ENCODE data around the gene VASN.

VASN gene

GRCh38 chr16:4376893-4377572 lies 5.4 kb downstream of the VASN start:
- H4K8ac ChIP-seq (ENCODE audit: low read depth, low read length) = no peak overlapping the region
- H3K4me1 ChIP-seq (ENCODE audit: control insufficient read depth in 2 of 2, insufficient read depth in 1 of 2, low read depth in 1 of 2, low read length in 2 of 2) = peaks cover 44 to 51% of the 10 kb centered on the region in 2 donors
- no peak overlapping the region for H4K91ac ChIP-seq (ENCODE audit: low read depth, low read length, poor library complexity)
- H3K27ac ChIP-seq (replicated peaks; ENCODE audit: low read length) = no peak overlapping the region
- H3K14ac ChIP-seq (ENCODE audit: low read length) = no peak overlapping the region
- no peak overlapping the region for H2BK15ac ChIP-seq (ENCODE audit: low read length)
- peak overlapping the region in 1 of 2 donors; percentile 28 for H3K4me3 ChIP-seq (ENCODE audit: low read length in 2 of 2)
- no peaks in the 10 kb centered on the region for H3K27me3 ChIP-seq (ENCODE audit: control insufficient read depth in 3 of 3, insufficient read depth in 3 of 3, low read depth in 1 of 3, low read length in 3 of 3)
- H2AFZ ChIP-seq (ENCODE audit: low read length) = no peak overlapping the region
- H3K9me3 ChIP-seq (replicated peaks in 1 of 2; ENCODE audit: control insufficient read depth in 2 of 2, insufficient read depth in 1 of 2, low read depth in 1 of 2, low read length in 2 of 2) = no peaks in the 10 kb centered on the region
- no peak overlapping the region for H3K4me2 ChIP-seq (ENCODE audit: insufficient read depth, low read length, poor library complexity, severe bottlenecking)
- H2AK5ac ChIP-seq (ENCODE audit: low read depth, low read length) = peak overlapping the region; percentile 96
- no peak overlapping the region for H3K4ac ChIP-seq (ENCODE audit: low read length)
- no peak overlapping the region for H2BK120ac ChIP-seq (ENCODE audit: low read depth, low read length)
- H3K36me3 ChIP-seq (replicated peaks in 1 of 2; ENCODE audit: control insufficient read depth in 2 of 2, insufficient read depth in 2 of 2, low read length in 2 of 2) = peaks cover 0 to 9% of the 10 kb centered on the region in 2 donors
- no peak overlapping the region for H3K9ac ChIP-seq (ENCODE audit: low read depth, low read length, poor library complexity)
- no peak overlapping the region for H3K18ac ChIP-seq (ENCODE audit: low read length)
- H3K23ac ChIP-seq (ENCODE audit: low read depth, low read length, poor library complexity) = no peak overlapping the region
- no peak for DNase-seq (ENCODE audit: low spot score)
- H3K79me1 ChIP-seq (ENCODE audit: low read depth, low read length) = peaks cover 10% of the 10 kb centered on the region
- H2BK12ac ChIP-seq (ENCODE audit: low read length) = no peak overlapping the region
- no CpG with 5 or more reads among the region's 27 CpGs for WGBS, 2 donors (ENCODE audit: extremely low coverage in 2 of 2, insufficient read length in 2 of 2, insufficient replicate concordance in 1 of 2)
- no peak overlapping the region for H2BK5ac ChIP-seq (ENCODE audit: low read length)

- no peak overlapping the region for H3K9ac ChIP-seq (ENCODE audit: low read depth, low read length, poor library complexity)
- no peak overlapping the region for H2AK5ac ChIP-seq (ENCODE audit: low read depth, low read length)
- no peak overlapping the region for H3K27ac ChIP-seq (replicated peaks; ENCODE audit: low read length)
- no peak overlapping the region for H3K18ac ChIP-seq (ENCODE audit: low read length)
- H4K91ac ChIP-seq (ENCODE audit: low read depth, low read length, poor library complexity) = no peak overlapping the region
- DNase-seq (ENCODE audit: low spot score) = no peak
- H3K27me3 ChIP-seq (ENCODE audit: control insufficient read depth in 3 of 3, insufficient read depth in 3 of 3, low read depth in 1 of 3, low read length in 3 of 3) = no peaks in the 10 kb centered on the region
- H4K8ac ChIP-seq (ENCODE audit: low read depth, low read length) = no peak overlapping the region
- H3K4me1 ChIP-seq (ENCODE audit: control insufficient read depth in 2 of 2, insufficient read depth in 1 of 2, low read depth in 1 of 2, low read length in 2 of 2) = peaks cover 37 to 47% of the 10 kb centered on the region in 2 donors
- no peak overlapping the region for H3K4ac ChIP-seq (ENCODE audit: low read length)
- H3K23ac ChIP-seq (ENCODE audit: low read depth, low read length, poor library complexity) = no peak overlapping the region
- H3K36me3 ChIP-seq (replicated peaks in 1 of 2; ENCODE audit: control insufficient read depth in 2 of 2, insufficient read depth in 2 of 2, low read length in 2 of 2) = peaks cover 0 to 12% of the 10 kb centered on the region in 2 donors
- no peak overlapping the region for H2BK120ac ChIP-seq (ENCODE audit: low read depth, low read length)
- H2AFZ ChIP-seq (ENCODE audit: low read length) = no peak overlapping the region
- no peak overlapping the region for H2BK15ac ChIP-seq (ENCODE audit: low read length)
- no peak overlapping the region for H2BK12ac ChIP-seq (ENCODE audit: low read length)
- WGBS, 2 donors (ENCODE audit: extremely low coverage in 2 of 2, insufficient read length in 2 of 2, insufficient replicate concordance in 1 of 2) = no CpG with 5 or more reads among the region's 12 CpGs
- H2BK5ac ChIP-seq (ENCODE audit: low read length) = peak overlapping the region; percentile 88
- peak overlapping the region in 1 of 2 donors; percentile 22 for H3K4me3 ChIP-seq (ENCODE audit: low read length in 2 of 2)
- H3K9me3 ChIP-seq (replicated peaks in 1 of 2; ENCODE audit: control insufficient read depth in 2 of 2, insufficient read depth in 1 of 2, low read depth in 1 of 2, low read length in 2 of 2) = no peaks in the 10 kb centered on the region
- H3K14ac ChIP-seq (ENCODE audit: low read length) = no peak overlapping the region
- H3K4me2 ChIP-seq (ENCODE audit: insufficient read depth, low read length, poor library complexity, severe bottlenecking) = no peak overlapping the region
- H3K79me1 ChIP-seq (ENCODE audit: low read depth, low read length) = peaks cover 11% of the 10 kb centered on the region
These were observed 6.0 kb downstream of the VASN start for GRCh38 chr16:4377573-4378154.

GRCh38 chr16:4378161-4378666 lies 6.6 kb downstream of the VASN start:
- no peak for DNase-seq (ENCODE audit: low spot score)
- H3K4me1 ChIP-seq (ENCODE audit: control insufficient read depth in 2 of 2, insufficient read depth in 1 of 2, low read depth in 1 of 2, low read length in 2 of 2) = peaks cover 32 to 42% of the 10 kb centered on the region in 2 donors
- WGBS, 2 donors (ENCODE audit: extremely low coverage in 2 of 2, insufficient read length in 2 of 2, insufficient replicate concordance in 1 of 2) = no CpG with 5 or more reads among the region's 15 CpGs

GRCh38 chr16:4378999-4379690 lies 7.5 kb downstream of the VASN start:
- H3K79me1 ChIP-seq (ENCODE audit: low read depth, low read length) = peaks cover 10% of the 10 kb centered on the region
- H3K9ac ChIP-seq (ENCODE audit: low read depth, low read length, poor library complexity) = peak overlapping the region; percentile 63
- no peaks in the 10 kb centered on the region for H3K9me3 ChIP-seq (replicated peaks in 1 of 2; ENCODE audit: control insufficient read depth in 2 of 2, insufficient read depth in 1 of 2, low read depth in 1 of 2, low read length in 2 of 2)
- no peak overlapping the region for H3K4ac ChIP-seq (ENCODE audit: low read length)
- no peak for DNase-seq (ENCODE audit: low spot score)
- H2BK12ac ChIP-seq (ENCODE audit: low read length) = peak overlapping the region; percentile 63
- peak overlapping the region; percentile 87 for H3K18ac ChIP-seq (ENCODE audit: low read length)
- peak overlapping the region in 1 of 2 donors; percentile 5 for H3K4me3 ChIP-seq (ENCODE audit: low read length in 2 of 2)
- no peak overlapping the region for H4K91ac ChIP-seq (ENCODE audit: low read depth, low read length, poor library complexity)
- H4K8ac ChIP-seq (ENCODE audit: low read depth, low read length) = no peak overlapping the region
- H2BK15ac ChIP-seq (ENCODE audit: low read length) = peak overlapping the region; percentile 59
- peaks cover 24 to 34% of the 10 kb centered on the region in 2 donors for H3K4me1 ChIP-seq (ENCODE audit: control insufficient read depth in 2 of 2, insufficient read depth in 1 of 2, low read depth in 1 of 2, low read length in 2 of 2)
- H2AK5ac ChIP-seq (ENCODE audit: low read depth, low read length) = peak overlapping the region; percentile 94
- no peak overlapping the region for H3K27ac ChIP-seq (replicated peaks; ENCODE audit: low read length)
- H2BK5ac ChIP-seq (ENCODE audit: low read length) = peak overlapping the region; percentile 88
- H2BK120ac ChIP-seq (ENCODE audit: low read depth, low read length) = peak overlapping the region; percentile 54
- no CpG with 5 or more reads among the region's 21 CpGs for WGBS, 2 donors (ENCODE audit: extremely low coverage in 2 of 2, insufficient read length in 2 of 2, insufficient replicate concordance in 1 of 2)
- no peak overlapping the region for H3K14ac ChIP-seq (ENCODE audit: low read length)
- H3K36me3 ChIP-seq (replicated peaks in 1 of 2; ENCODE audit: control insufficient read depth in 2 of 2, insufficient read depth in 2 of 2, low read length in 2 of 2) = peaks cover 4 to 19% of the 10 kb centered on the region in 2 donors
- no peaks in the 10 kb centered on the region for H3K27me3 ChIP-seq (ENCODE audit: control insufficient read depth in 3 of 3, insufficient read depth in 3 of 3, low read depth in 1 of 3, low read length in 3 of 3)
- no peak overlapping the region for H3K23ac ChIP-seq (ENCODE audit: low read depth, low read length, poor library complexity)
- no peak overlapping the region for H3K4me2 ChIP-seq (ENCODE audit: insufficient read depth, low read length, poor library complexity, severe bottlenecking)
- no peak overlapping the region for H2AFZ ChIP-seq (ENCODE audit: low read length)

More at GRCh38 chr16:4378161-4378666, 6.6 kb downstream of the VASN start:
- Histone ChIP-seq H2BK12ac (ENCODE audit: low read length) (no peak overlapping the region), H2BK15ac (ENCODE audit: low read length) (no peak overlapping the region), H2BK120ac (ENCODE audit: low read depth, low read length) (no peak overlapping the region), H3K4ac (ENCODE audit: low read length) (no peak overlapping the region), H3K23ac (ENCODE audit: low read depth, low read length, poor library complexity) (no peak overlapping the region), H3K9ac (ENCODE audit: low read depth, low read length, poor library complexity) (peak overlapping the region; percentile 27), H3K9me3 (replicated peaks in 1 of 2; ENCODE audit: control insufficient read depth in 2 of 2, insufficient read depth in 1 of 2, low read depth in 1 of 2, low read length in 2 of 2) (no peaks in the 10 kb centered on the region), H2AFZ (ENCODE audit: low read length) (no peak overlapping the region), H2BK5ac (ENCODE audit: low read length) (peak overlapping the region; percentile 88), H4K8ac (ENCODE audit: low read depth, low read length) (no peak overlapping the region), H3K18ac (ENCODE audit: low read length) (peak overlapping the region; percentile 44), H3K27me3 (ENCODE audit: control insufficient read depth in 3 of 3, insufficient read depth in 3 of 3, low read depth in 1 of 3, low read length in 3 of 3) (no peaks in the 10 kb centered on the region), H4K91ac (ENCODE audit: low read depth, low read length, poor library complexity) (no peak overlapping the region), H3K4me2 (ENCODE audit: insufficient read depth, low read length, poor library complexity, severe bottlenecking) (no peak overlapping the region), H2AK5ac (ENCODE audit: low read depth, low read length) (peak overlapping the region; percentile 90), H3K14ac (ENCODE audit: low read length) (peak overlapping the region; percentile 86), H3K79me1 (ENCODE audit: low read depth, low read length) (peaks cover 12% of the 10 kb centered on the region), H3K27ac (replicated peaks; ENCODE audit: low read length) (no peak overlapping the region), H3K4me3 (ENCODE audit: low read length in 2 of 2) (no peak overlapping the region), H3K36me3 (replicated peaks in 1 of 2; ENCODE audit: control insufficient read depth in 2 of 2, insufficient read depth in 2 of 2, low read length in 2 of 2) (peaks cover 4 to 12% of the 10 kb centered on the region in 2 donors)
